Measurements from ENCODE around the gene B4GALT2. TPM values are rescaled to one million over a fixed set of nuclear protein-coding genes. Genes with fewer than 3 reads are reported as not detected.

B4GALT2 gene
- total and polyA plus RNA-seq, 2 of the 4 experiments (the other 2 are of a cell fraction) = 52.3 to 60.8 TPM

DNA sequence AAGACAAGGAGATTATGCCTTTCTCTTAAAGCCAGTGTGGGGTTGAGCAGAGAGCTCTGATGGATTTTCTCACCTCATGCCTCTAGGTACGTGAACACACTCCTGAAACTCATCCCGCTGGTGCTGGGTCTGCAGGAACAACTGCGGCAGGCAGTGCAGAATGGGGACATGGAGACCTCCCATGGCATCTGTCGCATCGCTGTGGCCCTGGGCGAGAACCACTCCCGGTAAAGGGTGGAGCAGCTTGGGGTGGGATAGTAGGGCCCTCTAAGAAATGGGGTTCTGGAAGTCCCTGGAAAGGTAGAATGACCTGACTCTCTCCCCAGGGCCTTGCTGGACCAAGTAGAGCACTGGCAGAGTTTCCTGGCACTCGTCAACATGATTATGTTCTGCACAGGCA lies 22.8 kb upstream of the B4GALT2 start:
- dilution Hi-C loops (cut with HindIII; ENCODE audit: low sequenced_read_pairs, unreplicated experiment) (no loop called here), intact Hi-C loops (cut with micrococcal nuclease) (no loop called here), in situ Hi-C loops (cut with MboI; ENCODE audit: low sequenced_read_pairs) (loop anchor here (25.0 kb wide), 1 partner anchor 419 kb away; the partner anchor contains the start of gene PTPRF)
- H2BK5ac ChIP-seq (ENCODE audit: low read depth, low read length, poor library complexity, severe bottlenecking) = no peak overlapping the region
- no peak overlapping the region for H3K4ac ChIP-seq (ENCODE audit: low read depth, low read length)
- H3K9ac ChIP-seq (ENCODE audit: low read depth, low read length) = no peak overlapping the region
- H3K27ac ChIP-seq (ENCODE audit: insufficient read depth, low read length) = no peak overlapping the region
- H4K5ac ChIP-seq (ENCODE audit: low read depth, low read length) = no peak overlapping the region
- POLR2A ChIA-PET (ENCODE audit: unreplicated experiment) = no interaction called here
- 95% methylated on average over 4 of the region's 8 CpGs; no CpG with 5 or more reads in 1 of the 2 experiments for WGBS, 2 experiments (ENCODE audit: extremely low coverage in 2 of 2, insufficient read length in 1 of 2)
- ATAC-seq (ENCODE audit: low read depth) (no peak), DNase-seq (no peak)
- no peak overlapping the region for H2AK9ac ChIP-seq (replicated peaks; ENCODE audit: low read depth, low read length, poor library complexity)
- H3K36me3 ChIP-seq (ENCODE audit: control insufficient read depth, insufficient read depth, low read length) = peaks cover 30% of the 10 kb centered on the region
- no peak overlapping the region for H2BK20ac ChIP-seq (ENCODE audit: low read depth, low read length)
- H2BK120ac ChIP-seq (ENCODE audit: low read depth, low read length) = no peak overlapping the region
- peaks cover 21% of the 10 kb centered on the region for H4K20me1 ChIP-seq (ENCODE audit: insufficient read depth, low read length)
- H3K4me3 ChIP-seq (ENCODE audit: insufficient read depth, low read depth, low read length) = no peak overlapping the region
- H3K14ac ChIP-seq (replicated peaks; ENCODE audit: low read depth, low read length) = no peak overlapping the region
- no peak overlapping the region for H2AFZ ChIP-seq (replicated peaks; ENCODE audit: low read length, poor library complexity)
- TF ChIP-seq SMC3 (IDR thresholded peaks at IDR 0.05; ENCODE audit: low read depth, low read length) (no peak), RAD21 (IDR thresholded peaks at IDR 0.05; ENCODE audit: low read length) (no peak), FOS (IDR thresholded peaks at IDR 0.05; ENCODE audit: low read depth, low read length) (no peak), MAFK (IDR thresholded peaks at IDR 0.05; ENCODE audit: low read depth, low read length) (no peak), CEBPB (IDR thresholded peaks at IDR 0.05; ENCODE audit: low read depth, low read length) (no peak), MAZ (IDR thresholded peaks at IDR 0.05; ENCODE audit: borderline replicate concordance, low read depth, low read length) (no peak), RFX5 (IDR thresholded peaks at IDR 0.05; ENCODE audit: low read depth, low read length) (no peak), NFE2L2 (IDR thresholded peaks at IDR 0.05; ENCODE audit: low read depth, low read length) (no peak), USF2 (IDR thresholded peaks at IDR 0.05; ENCODE audit: low read depth, low read length) (no peak), CHD1 (IDR thresholded peaks at IDR 0.05; ENCODE audit: low read depth, low read length) (no peak), MXI1 (IDR thresholded peaks at IDR 0.05; ENCODE audit: borderline replicate concordance, low read depth, low read length) (no peak), POLR2A (IDR thresholded peaks at IDR 0.05; ENCODE audit: low read depth, low read length) (no peak), BHLHE40 (IDR thresholded peaks at IDR 0.05; ENCODE audit: low read depth, low read length) (no peak), RCOR1 (IDR thresholded peaks at IDR 0.05; ENCODE audit: insufficient replicate concordance, low read length) (no peak)
- TF ChIP-seq, protein P1, sequence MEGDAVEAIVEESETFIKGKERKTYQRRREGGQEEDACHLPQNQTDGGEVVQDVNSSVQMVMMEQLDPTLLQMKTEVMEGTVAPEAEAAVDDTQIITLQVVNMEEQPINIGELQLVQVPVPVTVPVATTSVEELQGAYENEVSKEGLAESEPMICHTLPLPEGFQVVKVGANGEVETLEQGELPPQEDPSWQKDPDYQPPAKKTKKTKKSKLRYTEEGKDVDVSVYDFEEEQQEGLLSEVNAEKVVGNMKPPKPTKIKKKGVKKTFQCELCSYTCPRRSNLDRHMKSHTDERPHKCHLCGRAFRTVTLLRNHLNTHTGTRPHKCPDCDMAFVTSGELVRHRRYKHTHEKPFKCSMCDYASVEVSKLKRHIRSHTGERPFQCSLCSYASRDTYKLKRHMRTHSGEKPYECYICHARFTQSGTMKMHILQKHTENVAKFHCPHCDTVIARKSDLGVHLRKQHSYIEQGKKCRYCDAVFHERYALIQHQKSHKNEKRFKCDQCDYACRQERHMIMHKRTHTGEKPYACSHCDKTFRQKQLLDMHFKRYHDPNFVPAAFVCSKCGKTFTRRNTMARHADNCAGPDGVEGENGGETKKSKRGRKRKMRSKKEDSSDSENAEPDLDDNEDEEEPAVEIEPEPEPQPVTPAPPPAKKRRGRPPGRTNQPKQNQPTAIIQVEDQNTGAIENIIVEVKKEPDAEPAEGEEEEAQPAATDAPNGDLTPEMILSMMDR (conservative IDR thresholded peaks at IDR 0.05; ENCODE audit: low read depth, low read length) = no peak
- TF ChIP-seq, protein P2, sequence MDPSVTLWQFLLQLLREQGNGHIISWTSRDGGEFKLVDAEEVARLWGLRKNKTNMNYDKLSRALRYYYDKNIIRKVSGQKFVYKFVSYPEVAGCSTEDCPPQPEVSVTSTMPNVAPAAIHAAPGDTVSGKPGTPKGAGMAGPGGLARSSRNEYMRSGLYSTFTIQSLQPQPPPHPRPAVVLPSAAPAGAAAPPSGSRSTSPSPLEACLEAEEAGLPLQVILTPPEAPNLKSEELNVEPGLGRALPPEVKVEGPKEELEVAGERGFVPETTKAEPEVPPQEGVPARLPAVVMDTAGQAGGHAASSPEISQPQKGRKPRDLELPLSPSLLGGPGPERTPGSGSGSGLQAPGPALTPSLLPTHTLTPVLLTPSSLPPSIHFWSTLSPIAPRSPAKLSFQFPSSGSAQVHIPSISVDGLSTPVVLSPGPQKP (IDR thresholded peaks at IDR 0.05; ENCODE audit: borderline replicate concordance, low read depth, low read length) = no peak
- H3K27me3 ChIP-seq (ENCODE audit: control insufficient read depth, insufficient read depth, low read length) = no peaks in the 10 kb centered on the region
- peaks cover 10% of the 10 kb centered on the region; the same call in 1 of the 2 replicates for H3K9me1 ChIP-seq (ENCODE audit: insufficient read depth, low read length)
- no peak overlapping the region for H4K8ac ChIP-seq (ENCODE audit: low read depth in 2 of 2, low read length in 2 of 2)
- H3K79me1 ChIP-seq (ENCODE audit: low read depth in 1 of 2, low read length in 2 of 2) = peaks cover 17 to 20% of the 10 kb centered on the region in 2 experiments
- CTCF ChIA-PET = no interaction called here
- BruUV-seq (replicated peaks) = no TSS peak
- no peak overlapping the region for H3K18ac ChIP-seq (ENCODE audit: low read depth, low read length)
- H3K9me3 ChIP-seq (ENCODE audit: control insufficient read depth, insufficient read depth, low read length) = no peaks in the 10 kb centered on the region
- no peak overlapping the region for H2AK5ac ChIP-seq (ENCODE audit: low read depth, low read length)
- no peak overlapping the region for H2BK15ac ChIP-seq (ENCODE audit: low read depth, low read length)
- no peaks in the 10 kb centered on the region for H3K4me1 ChIP-seq (ENCODE audit: control insufficient read depth, insufficient read depth, low read length)
- H4K91ac ChIP-seq (ENCODE audit: insufficient read depth, low read depth, low read length) = no peak overlapping the region
- no peak overlapping the region for H3K4me2 ChIP-seq (ENCODE audit: low read depth, low read length)
- H3K56ac ChIP-seq (ENCODE audit: extremely low read depth, insufficient read depth, low read length) = no peak overlapping the region
- no peak overlapping the region for H3K23ac ChIP-seq (ENCODE audit: low read depth, low read length)

Measured in IMR-90 (cell line).